HepG2 (cell line): Measurements from ENCODE around the gene STK31. TPM values are rescaled to one million over a fixed set of nuclear protein-coding genes. Genes with fewer than 3 reads are reported as not detected.

ENCODE experiments used
- ATAC-seq: fragments of 200-7000 bp; cut with Tn5 transposase; 3 replicates; pipeline ENCODE4 v1.9.1; 2020; ENCODE audit warnings: mild to moderate bottlenecking, moderate library complexity
- BruUV-seq: library from RNA; stranded (reverse); fragments of 400-500 nt; replicated peaks from 2 replicates; lab custom pipeline; 2021; lab: Mats Ljungman, UMichigan
- CTCF ChIA-PET: fragments of 300-600 bp; formaldehyde crosslinking; extraction: SDS; loops from one replicate; lab custom pipeline; 2021; ENCODE audit warnings: low total read pairs, inconsistent platforms, low intra/inter-chr PET ratio; lab: Yijun Ruan, JAX
- POLR2A ChIA-PET: fragments of 350-600 bp; sonication (Branson Sonifier 250); formaldehyde crosslinking; loops from one replicate; lab custom pipeline; 2020; ENCODE audit warnings: antibody characterized with exemption, inconsistent platforms; lab: Yijun Ruan, JAX
- DNase-seq: peaks from one replicate; pipeline ENCODE4 v3.0.0-alpha.2; 2015; ENCODE audit warnings: low spot score
- FAIRE-seq: peaks from 3 replicates; lab custom pipeline; 2011; peaks lifted over from hg19 to GRCh38; lab: Jason Lieb, UNC
- H2AFZ ChIP-seq: one replicate; pipeline ENCODE4 v1.6.1; 2011; ENCODE audit warnings: low read length, inconsistent platforms
- H3K27ac ChIP-seq: fragments of 300-600 bp; 3 replicates; pipeline ENCODE4 v1.8.0; 2011; ENCODE audit warnings: mixed run types, mild to moderate bottlenecking, mixed read lengths, low read length, inconsistent platforms; ENCODE audit not compliant: insufficient read depth; ENCODE audit errors: extremely low read length
- H3K27me3 ChIP-seq, 2 experiments: fragments of 200-600 bp in 1 of 2; 2 replicates in 1 of 2; 3 replicates in 1 of 2; pipeline versions ENCODE4 v1.6.0 to v1.8.0; 2011; ENCODE audit warnings: low read length in 2 of 2, mild to moderate bottlenecking in 2 of 2, moderate library complexity in 2 of 2, inconsistent platforms in 1 of 2; ENCODE audit not compliant: insufficient read depth in 2 of 2, control insufficient read depth in 1 of 2
- H3K36me3 ChIP-seq, 2 experiments: fragments of 200-600 bp in 1 of 2; replicated peaks in 1 of 2; 2 replicates in 1 of 2; 3 replicates in 1 of 2; pipeline versions ENCODE4 v1.5.1 to v1.8.0; 2011; ENCODE audit warnings: low read length in 2 of 2, inconsistent platforms in 1 of 2; ENCODE audit not compliant: insufficient read depth in 2 of 2, control insufficient read depth in 1 of 2
- H3K4me1 ChIP-seq: 2 replicates; pipeline ENCODE4 v1.5.1; 2012; ENCODE audit warnings: low read length, inconsistent platforms; ENCODE audit not compliant: insufficient read depth
- H3K4me2 ChIP-seq: 2 replicates; pipeline ENCODE4 v1.6.0; 2011; ENCODE audit warnings: low read depth, low read length, inconsistent platforms
- H3K4me3 ChIP-seq, 3 experiments: fragments of 200-600 bp in 1 of 3; sonication (generic), shearing (Covaris generic) in 1 of 3; replicated peaks in 1 of 3; 2 replicates each; pipeline ENCODE4 v1.5.1; 2011 to 2016; ENCODE audit warnings: low read length in 3 of 3, inconsistent platforms in 2 of 3, low read depth in 2 of 3, mild to moderate bottlenecking in 2 of 3, control low read depth in 1 of 3, mixed read lengths in 1 of 3; ENCODE audit not compliant: insufficient read depth in 1 of 3
- H3K79me2 ChIP-seq: one replicate; pipeline ENCODE4 v1.6.1; 2011; ENCODE audit warnings: low read length, inconsistent platforms; ENCODE audit not compliant: insufficient read depth
- H3K9ac ChIP-seq: 2 replicates; pipeline ENCODE4 v1.6.0; 2011; ENCODE audit warnings: mild to moderate bottlenecking, low read depth, low read length, inconsistent platforms; ENCODE audit not compliant: insufficient read depth
- H3K9me3 ChIP-seq: 2 replicates; pipeline ENCODE4 v1.5.1; 2012; ENCODE audit warnings: mild to moderate bottlenecking, low read length
- H4K20me1 ChIP-seq: 2 replicates; pipeline ENCODE4 v1.6.0; 2011; ENCODE audit warnings: inconsistent platforms, mild to moderate bottlenecking, low read length, moderate library complexity; ENCODE audit not compliant: insufficient read depth
- ATF7 ChIP-seq, 2 experiments: fragments of 450-650 bp in 1 of 2; sonication (generic) in 1 of 2; formaldehyde crosslinking in 1 of 2; IDR thresholded peaks; 2 replicates each; pipeline versions ENCODE4 v1.4.0 to v1.6.1; 2016 to 2020; ENCODE audit warnings: antibody characterized with exemption in 1 of 2, mild to moderate bottlenecking in 1 of 2, missing genetic modification reagents in 1 of 2
- EHMT2 ChIP-seq: fragments of 200-600 bp; sonication (generic); IDR thresholded peaks from 2 replicates; pipeline ENCODE4 v1.7.0; 2017; ENCODE audit warnings: antibody characterized with exemption, low read depth, low read length, borderline replicate concordance
- HCFC1 ChIP-seq: fragments of 150-350 bp; IDR thresholded peaks from 2 replicates; pipeline ENCODE4 v1.6.1; 2014; ENCODE audit warnings: low read depth, low read length
- KDM2A ChIP-seq: sonication (generic); formaldehyde crosslinking; IDR thresholded peaks from 2 replicates; pipeline ENCODE4 v1.4.0; 2020; ENCODE audit warnings: low read depth, missing genetic modification reagents, borderline replicate concordance
- RBFOX2 ChIP-seq: fragments of 200-400 bp; formaldehyde crosslinking; IDR thresholded peaks from 2 replicates; pipeline ENCODE4 v1.6.1; 2017; ENCODE audit warnings: low read depth, mild to moderate bottlenecking, low read length
- RXRA ChIP-seq: sonication (generic); formaldehyde crosslinking; IDR thresholded peaks from 2 replicates; pipeline ENCODE4 v1.5.1; 2020; ENCODE audit warnings: missing genetic modification reagents
- SKI ChIP-seq: fragments of 450-650 bp; IDR thresholded peaks from one replicate; pipeline ENCODE4 v1.6.1; 2018; ENCODE audit warnings: mild to moderate bottlenecking; ENCODE audit not compliant: partially characterized antibody
- SPEN ChIP-seq: sonication (generic); formaldehyde crosslinking; IDR thresholded peaks from 2 replicates; pipeline ENCODE4 v1.5.1; 2020; ENCODE audit warnings: low read depth, mild to moderate bottlenecking, missing genetic modification reagents
- ZNF326 ChIP-seq: sonication (generic); formaldehyde crosslinking; IDR thresholded peaks from 2 replicates; pipeline ENCODE4 v1.4.0; 2020; ENCODE audit warnings: missing genetic modification reagents, borderline replicate concordance
- ZNF407 ChIP-seq: sonication (generic); formaldehyde crosslinking; IDR thresholded peaks from one replicate; pipeline ENCODE4 v1.5.1; 2020; ENCODE audit warnings: mild to moderate bottlenecking, missing genetic modification reagents; ENCODE audit errors: not compliant biosample characterization
- ZNF513 ChIP-seq: sonication (generic); formaldehyde crosslinking; conservative IDR thresholded peaks from 2 replicates; pipeline ENCODE4 v1.5.0; 2020; ENCODE audit warnings: missing genetic modification reagents
- WGBS: methylation state at CpG from one replicate; pipeline ENCODE4 v1.1.6; 2017; ENCODE audit warnings: low lambda C conversion rate; 5-methylcytosine and 5-hydroxymethylcytosine counted together
- in situ Hi-C: cut with HindIII; loops from 2 replicates; pipeline ENCODE4 v1.10.0; 2017; ENCODE audit warnings: low pct_unique_long_range_greater_than_20kb; ENCODE audit not compliant: extremely low pct_ligation_motif_present
- intact Hi-C: fragments of 100-400 bp; cut with micrococcal nuclease; formaldehyde crosslinking; loops from one replicate; pipeline ENCODE4 v1.10.0; 2022; ENCODE audit not compliant: unreplicated experiment
- polyA plus RNA-seq, 8 experiments: library from polyadenylated mRNA; depleted of rRNA in 3 of 8; stranded (reverse) in 7 of 8; unstranded in 1 of 8; fragments of >200 nt; fragmentation: Illumina TruSeq in 4 of 8; extraction: Trizol in 4 of 8; gene quantifications; 2 replicates each; pipeline versions ENCODE4 v1.2.1 to v1.2.3, GENCODE V29; 2011 to 2016; ENCODE audit warnings: low read depth in 4 of 8, missing spikeins in 1 of 8, mixed read lengths in 1 of 8; ENCODE audit not compliant: insufficient read depth in 1 of 8
- total RNA-seq, 5 experiments: library from RNA; depleted of rRNA; stranded (reverse); fragments of >200 nt; fragmentation: Illumina TruSeq; extraction: Trizol; gene quantifications; 2 replicates each; pipeline ENCODE4 v1.2.3, GENCODE V29; 2016; ENCODE audit warnings: low read depth in 1 of 5

Gene STK31
- total and polyA plus RNA-seq, 2 of the 13 experiments (the other 11 are each of a cell fraction or from before 2014, with no cell fraction given) = not detected

GRCh38 chr7:23808421-23808820 is 98.4 kb downstream of the STK31 start:
- no peaks in the 10 kb centered on the region for H3K9me3 ChIP-seq
- DNase-seq = no peak
- no peak for ATAC-seq
- BruUV-seq = no TSS peak
- no peak overlapping the region for H3K4me3 ChIP-seq
- H3K79me2 ChIP-seq = no peaks in the 10 kb centered on the region
- TF ChIP-seq ATF7 (IDR thresholded peaks at IDR 0.05) (no peak), ATF7 (CRISPR knock-in tag; IDR thresholded peaks at IDR 0.05) (no peak), RBFOX2 (no peak), EHMT2 (no peak), SKI (no peak), ZNF407 (CRISPR knock-in tag) (no peak), HCFC1 (no peak), SPEN (CRISPR knock-in tag) (no peak), ZNF513 (CRISPR knock-in tag) (no peak), KDM2A (CRISPR knock-in tag) (no peak), RXRA (CRISPR knock-in tag) (no peak), ZNF326 (no peak)
- no peaks in the 10 kb centered on the region for H3K36me3 ChIP-seq
- whole genome bisulfite sequencing = 0% methylated on average over 3 of the region's 3 CpGs
- no peak overlapping the region for H3K4me2 ChIP-seq
- ChIA-PET CTCF (no interaction called here), POLR2A (no interaction called here)
- no peak overlapping the region for H2AFZ ChIP-seq
- in situ Hi-C loops = no loop called here
- no peak overlapping the region for H3K27ac ChIP-seq
- intact Hi-C loops = no loop called here
- H3K9ac ChIP-seq = no peak overlapping the region
- no peak for FAIRE-seq
- no peaks in the 10 kb centered on the region for H3K4me1 ChIP-seq
- H3K27me3 ChIP-seq = peaks cover 0 to 2% of the 10 kb centered on the region in 2 experiments; a peak in 1 of 5 replicates
- no peaks in the 10 kb centered on the region for H4K20me1 ChIP-seq
